GM10266 (cell line): ENCODE data around the gene MPP1.
A peak's percentile ranks its signal among the peaks of the same experiment; 100 is the strongest.

ENCODE experiments used
- DNase-seq: peaks from one replicate; pipeline ENCODE4 v3.0.0; 2012; ENCODE audit errors: extremely low spot score
- TF ChIP-seq, protein P1 (sequence below): IDR thresholded peaks from 2 replicates; pipeline ENCODE4 v1.5.1; 2012; ENCODE audit warnings: mild to moderate bottlenecking, low read depth; ENCODE audit not compliant: control insufficient read depth, insufficient read depth; ENCODE audit errors: missing control alignments

The MPP1 gene

DNA sequence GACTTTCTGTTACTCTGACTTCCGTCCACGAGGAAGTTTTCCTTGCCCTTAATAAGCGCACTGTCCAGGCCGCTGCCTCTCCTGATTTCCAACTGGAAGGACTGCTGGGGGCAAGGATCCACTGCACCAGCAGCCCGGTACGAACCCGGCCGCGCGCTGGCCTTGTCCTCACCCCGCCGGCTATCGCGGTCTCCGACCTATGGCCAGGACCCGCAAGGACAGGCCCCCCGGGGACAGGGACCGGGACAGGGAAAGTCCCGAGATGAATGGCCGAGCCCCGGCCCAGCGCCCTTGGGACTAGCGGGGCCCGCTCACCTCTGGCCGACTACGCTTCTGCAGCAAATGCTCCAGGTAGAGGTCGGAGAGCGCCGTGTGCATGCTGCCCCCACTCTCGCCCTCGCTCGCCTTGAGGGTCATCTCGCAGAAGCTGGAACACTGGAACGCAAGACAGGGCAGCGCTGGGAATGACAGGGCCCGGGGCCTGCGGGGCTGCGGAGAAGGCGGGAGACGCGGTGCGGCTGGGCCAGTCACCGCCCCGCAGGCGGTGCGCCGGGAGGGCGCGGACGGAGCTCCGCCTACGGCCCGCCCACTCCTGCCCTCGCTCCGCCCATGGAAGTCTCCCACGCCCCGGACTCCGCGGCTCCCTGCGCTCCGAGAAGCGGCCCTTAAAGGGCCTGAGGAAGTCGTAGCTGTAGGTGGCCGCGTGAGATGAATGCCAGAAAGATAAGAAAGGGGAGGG is at the start of gene MPP1:
Gene MPP1 (minus strand): TSS at position 529 of the 739 bp plus-strand sequence. CDS start 112 bp downstream, at position 417.
- TF ChIP-seq, protein P1, sequence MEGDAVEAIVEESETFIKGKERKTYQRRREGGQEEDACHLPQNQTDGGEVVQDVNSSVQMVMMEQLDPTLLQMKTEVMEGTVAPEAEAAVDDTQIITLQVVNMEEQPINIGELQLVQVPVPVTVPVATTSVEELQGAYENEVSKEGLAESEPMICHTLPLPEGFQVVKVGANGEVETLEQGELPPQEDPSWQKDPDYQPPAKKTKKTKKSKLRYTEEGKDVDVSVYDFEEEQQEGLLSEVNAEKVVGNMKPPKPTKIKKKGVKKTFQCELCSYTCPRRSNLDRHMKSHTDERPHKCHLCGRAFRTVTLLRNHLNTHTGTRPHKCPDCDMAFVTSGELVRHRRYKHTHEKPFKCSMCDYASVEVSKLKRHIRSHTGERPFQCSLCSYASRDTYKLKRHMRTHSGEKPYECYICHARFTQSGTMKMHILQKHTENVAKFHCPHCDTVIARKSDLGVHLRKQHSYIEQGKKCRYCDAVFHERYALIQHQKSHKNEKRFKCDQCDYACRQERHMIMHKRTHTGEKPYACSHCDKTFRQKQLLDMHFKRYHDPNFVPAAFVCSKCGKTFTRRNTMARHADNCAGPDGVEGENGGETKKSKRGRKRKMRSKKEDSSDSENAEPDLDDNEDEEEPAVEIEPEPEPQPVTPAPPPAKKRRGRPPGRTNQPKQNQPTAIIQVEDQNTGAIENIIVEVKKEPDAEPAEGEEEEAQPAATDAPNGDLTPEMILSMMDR = no peak
- peak; percentile 84 for DNase-seq

DNA sequence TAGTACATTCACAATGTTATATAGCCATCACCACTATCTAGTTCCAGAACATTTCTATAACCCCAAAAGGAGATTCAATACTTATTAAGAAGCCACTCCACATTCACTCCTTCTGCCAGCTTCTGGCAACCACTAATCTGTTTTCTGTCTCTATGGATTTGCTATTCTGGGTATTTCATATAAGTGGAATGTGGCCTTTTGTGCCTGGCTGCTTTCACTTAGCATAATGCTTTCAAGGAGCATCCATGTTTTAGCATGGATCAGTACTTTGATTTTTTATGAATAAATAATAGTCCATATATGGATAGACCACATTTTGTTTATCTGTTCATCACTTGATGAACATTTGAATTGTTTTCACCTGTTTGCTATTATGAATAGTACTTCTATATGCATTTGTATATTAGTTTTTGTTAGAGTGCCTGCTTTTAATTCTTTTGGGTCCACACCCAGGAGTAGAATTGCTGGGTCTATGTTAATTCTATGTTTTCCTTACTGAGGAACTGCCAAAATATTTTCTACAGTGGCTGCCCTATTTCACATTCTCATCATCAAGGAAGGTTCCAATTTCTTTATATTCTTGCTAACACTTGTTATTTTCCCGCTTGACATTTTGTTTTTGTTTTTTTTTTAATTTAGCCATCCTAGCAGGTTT is 45.8 kb upstream of the MPP1 start:
- TF ChIP-seq, protein P1 = no peak
- no peak for DNase-seq

DNA sequence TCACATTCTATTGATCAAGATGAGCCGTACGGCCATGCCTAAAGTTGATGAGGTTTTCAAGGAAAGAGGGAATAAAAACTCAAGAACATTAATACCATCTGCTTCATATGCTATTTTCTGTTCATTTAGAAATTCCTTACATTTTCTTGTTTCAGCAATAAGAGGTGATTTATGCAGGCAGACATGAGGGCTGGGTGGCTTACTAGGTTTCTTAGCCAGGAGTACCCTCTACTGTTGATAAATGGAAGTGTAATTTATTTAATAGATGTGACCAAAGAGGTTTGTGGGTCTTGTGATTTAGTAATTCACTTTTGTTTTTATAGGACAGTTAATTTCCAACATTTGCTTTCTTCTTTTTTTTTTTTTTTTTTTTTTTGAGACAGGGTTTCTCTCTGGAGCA is 35.6 kb upstream of the MPP1 start:
- TF ChIP-seq, protein P1 = peak; percentile 40
- peak; percentile 25 for DNase-seq

DNA sequence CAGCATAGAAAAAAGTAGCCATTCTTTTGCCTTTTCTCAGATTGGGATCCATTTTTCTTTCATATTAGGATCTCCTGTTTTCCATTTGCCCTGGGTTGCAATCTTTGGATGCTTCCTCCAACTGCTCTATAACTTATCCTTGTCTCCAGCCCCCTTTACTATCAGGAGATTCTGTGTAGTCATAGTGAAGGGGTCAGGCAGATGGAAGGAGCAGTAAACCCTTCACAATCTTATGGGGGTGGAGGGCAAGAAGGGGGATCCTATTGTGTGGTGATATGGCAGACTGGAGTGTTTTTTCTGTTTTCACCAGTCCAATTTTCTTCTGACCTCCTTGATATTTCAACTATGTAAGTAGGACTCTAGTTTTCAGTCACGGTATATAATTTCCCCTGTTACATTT is 30.9 kb upstream of the MPP1 start:
- DNase-seq = no peak
- TF ChIP-seq, protein P1 = no peak

DNA sequence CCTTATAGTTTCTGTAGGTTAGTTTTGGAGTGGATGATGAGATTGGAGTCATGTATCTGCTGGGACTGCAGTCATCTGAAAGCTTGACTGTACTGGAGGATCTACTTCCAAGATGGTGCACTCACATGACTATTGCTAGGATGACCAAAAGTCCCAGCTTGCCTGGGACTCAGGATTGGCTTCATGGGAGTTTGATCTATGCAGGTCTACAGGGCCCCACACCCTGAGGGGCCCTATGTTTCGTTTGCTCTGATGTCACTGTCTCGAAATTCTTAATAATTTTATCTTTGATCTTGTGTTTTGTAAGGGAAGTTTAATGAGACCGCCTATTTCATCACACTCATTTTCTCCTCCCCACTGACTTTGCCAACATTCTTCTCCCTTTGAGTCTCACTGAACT is 29.3 kb upstream of the MPP1 start, which contains the start of gene SMIM9:
Gene SMIM9 (minus strand): TSS at position 101 of the 400 bp plus-strand sequence. CDS start 3,806 bp downstream, outside the sequence.
- no peak for DNase-seq
- TF ChIP-seq, protein P1 = no peak

DNA sequence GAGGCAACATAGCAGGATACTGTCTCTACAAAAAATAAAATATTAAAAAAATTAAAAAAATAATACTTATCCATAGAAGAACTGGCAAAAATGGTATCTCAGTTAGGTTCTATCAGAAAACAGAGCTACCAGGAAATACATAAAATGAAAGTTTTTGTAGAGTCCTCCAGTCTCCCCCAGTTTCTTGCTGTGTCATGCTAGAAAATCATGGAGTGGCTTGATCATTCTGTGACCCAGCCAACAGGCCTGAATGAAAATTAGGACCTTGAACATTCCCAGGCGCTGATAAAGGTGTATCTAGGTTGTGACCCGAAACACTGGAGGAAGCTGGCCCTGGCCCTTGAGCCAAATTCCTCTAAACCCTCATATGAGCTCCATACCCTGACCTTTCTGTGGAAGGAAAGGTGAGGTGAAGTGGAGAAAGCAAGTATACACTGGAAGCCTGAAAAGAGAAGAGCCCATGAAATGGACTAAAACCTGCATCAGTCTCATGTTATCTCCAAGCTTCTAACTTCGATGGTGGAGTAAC is 28.5 kb upstream of the MPP1 start:
- TF ChIP-seq, protein P1 = no peak
- DNase-seq = no peak
